PC-3 (cell line): ENCODE measurements around the gene FLNC.

Experiments
- CTCF ChIP-seq: fragments of 300-600 bp; sonication (generic); conservative IDR thresholded peaks from 2 replicates; pipeline ENCODE4 v1.5.1; 2017; ENCODE audit warnings: antibody characterized with exemption, low read depth, mild to moderate bottlenecking, low read length
- EZH2 ChIP-seq: fragments of 300-600 bp; sonication (generic); IDR thresholded peaks from one replicate; pipeline ENCODE4 v1.6.1; 2017; ENCODE audit warnings: antibody characterized with exemption, mild to moderate bottlenecking, low read length; ENCODE audit not compliant: unreplicated experiment

GRCh38 chr7:128862571-128863432 is 32.6 kb downstream of the FLNC start, which contains the start of gene ATP6V1F:
- TF ChIP-seq EZH2 (no peak), CTCF (no peak)
